Body of pancreas (tissue), 4 donors: ENCODE data around the gene KLHL30. TPM values are rescaled to one million over a fixed set of nuclear protein-coding genes. Genes with fewer than 3 reads are reported as not detected.
A peak's percentile ranks its signal among the peaks of the same experiment; 100 is the strongest.

Experiments
- ATAC-seq: fragments of 150-250 bp; one replicate; pipeline ENCODE4 v1.9.1; 2016
- DNase-seq, 4 donors: peaks; one replicate each; pipeline ENCODE4 v3.0.0-alpha.2; 2019
- H3K27ac ChIP-seq, 4 donors: fragments of 200-600 bp; sonication (generic); 1 replicate in 3 of 4; 2 replicates in 1 of 4; pipeline versions ENCODE4 v1.5.1 to v1.6.1; 2016 to 2019; ENCODE audit warnings: mild to moderate bottlenecking in 1 of 4, mixed read lengths in 1 of 4, moderate library complexity in 1 of 4
- H3K27me3 ChIP-seq, 2 donors: fragments of 200-600 bp; sonication (generic); one replicate each; pipeline ENCODE4 v1.6.0; 2016; ENCODE audit warnings: mild to moderate bottlenecking in 1 of 2
- H3K36me3 ChIP-seq, 2 donors: fragments of 200-600 bp; sonication (generic); replicated peaks in 1 of 2; 2 replicates each; pipeline ENCODE4 v1.5.1; 2016; ENCODE audit warnings: low read depth in 2 of 2; ENCODE audit not compliant: insufficient read depth in 1 of 2
- H3K4me1 ChIP-seq: fragments of 200-600 bp; sonication (generic); one replicate; pipeline ENCODE4 v1.6.0; 2016
- H3K4me3 ChIP-seq, 2 donors: fragments of 200-600 bp; sonication (generic); 1 replicate in 1 of 2; 2 replicates in 1 of 2; pipeline ENCODE4 v1.5.1; 2016 to 2019
- H3K9me3 ChIP-seq, 3 donors: fragments of 200-600 bp; sonication (generic); 1 replicate in 2 of 3; 2 replicates in 1 of 3; pipeline ENCODE4 v1.5.1; 2016
- POLR2A ChIP-seq, 3 donors: fragments of 450-650 bp; IDR thresholded peaks; one replicate each; pipeline ENCODE4 v1.6.1; 2016; ENCODE audit warnings: antibody characterized with exemption in 3 of 3, mild to moderate bottlenecking in 2 of 3
- WGBS, 2 donors: methylation state at CpG; one replicate each; pipeline ENCODE4 v1.1.5; 2017; 5-methylcytosine and 5-hydroxymethylcytosine counted together
- intact Hi-C: fragments of 100-400 bp; cut with DNase I; formaldehyde crosslinking; loops from one replicate; pipeline ENCODE4 v1.15.1; 2023
- total RNA-seq, 2 donors: library from RNA; depleted of rRNA; stranded (reverse); fragments of >200 nt; gene quantifications; one replicate each; pipeline ENCODE4 v1.1.0, GENCODE V29; 2016
- TF ChIP-seq, protein P1 (sequence below), 7 experiments: fragments of 450-650 bp in 4 of 7; fragments of 200-600 bp in 3 of 7; sonication (generic) in 3 of 7; IDR thresholded peaks; one replicate each; pipeline ENCODE4 v1.5.1; 2016 to 2019; ENCODE audit warnings: antibody characterized with exemption in 7 of 7

KLHL30 gene
- total RNA-seq, 2 donors from 2014 or later, result 0.26 to 0.66 TPM

- Histone ChIP-seq H3K4me1 (peaks cover 7% of the 10 kb centered on the region), H3K4me3 (no peak overlapping the region), H3K36me3 (no peaks in the 10 kb centered on the region), H3K9me3 (no peaks in the 10 kb centered on the region), H3K27ac (no peak overlapping the region), H3K27me3 (no peaks in the 10 kb centered on the region)
- DNase-seq (peak in 1 of 4 donors; percentile 16), ATAC-seq (no peak)
- WGBS, 2 donors, result 84% methylated on average over 13 of the region's 13 CpGs; no CpG with 5 or more reads in 1 of the 2 donors
- TF ChIP-seq, protein P1, sequence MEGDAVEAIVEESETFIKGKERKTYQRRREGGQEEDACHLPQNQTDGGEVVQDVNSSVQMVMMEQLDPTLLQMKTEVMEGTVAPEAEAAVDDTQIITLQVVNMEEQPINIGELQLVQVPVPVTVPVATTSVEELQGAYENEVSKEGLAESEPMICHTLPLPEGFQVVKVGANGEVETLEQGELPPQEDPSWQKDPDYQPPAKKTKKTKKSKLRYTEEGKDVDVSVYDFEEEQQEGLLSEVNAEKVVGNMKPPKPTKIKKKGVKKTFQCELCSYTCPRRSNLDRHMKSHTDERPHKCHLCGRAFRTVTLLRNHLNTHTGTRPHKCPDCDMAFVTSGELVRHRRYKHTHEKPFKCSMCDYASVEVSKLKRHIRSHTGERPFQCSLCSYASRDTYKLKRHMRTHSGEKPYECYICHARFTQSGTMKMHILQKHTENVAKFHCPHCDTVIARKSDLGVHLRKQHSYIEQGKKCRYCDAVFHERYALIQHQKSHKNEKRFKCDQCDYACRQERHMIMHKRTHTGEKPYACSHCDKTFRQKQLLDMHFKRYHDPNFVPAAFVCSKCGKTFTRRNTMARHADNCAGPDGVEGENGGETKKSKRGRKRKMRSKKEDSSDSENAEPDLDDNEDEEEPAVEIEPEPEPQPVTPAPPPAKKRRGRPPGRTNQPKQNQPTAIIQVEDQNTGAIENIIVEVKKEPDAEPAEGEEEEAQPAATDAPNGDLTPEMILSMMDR (IDR thresholded peaks at IDR 0.05), result no peak
- TF ChIP-seq POLR2A (IDR thresholded peaks at IDR 0.05), result no peak
- intact Hi-C loops, result no loop called here
Observed at GRCh38 chr2:238106339-238106697, 32.1 kb upstream of the KLHL30 start.

DNA sequence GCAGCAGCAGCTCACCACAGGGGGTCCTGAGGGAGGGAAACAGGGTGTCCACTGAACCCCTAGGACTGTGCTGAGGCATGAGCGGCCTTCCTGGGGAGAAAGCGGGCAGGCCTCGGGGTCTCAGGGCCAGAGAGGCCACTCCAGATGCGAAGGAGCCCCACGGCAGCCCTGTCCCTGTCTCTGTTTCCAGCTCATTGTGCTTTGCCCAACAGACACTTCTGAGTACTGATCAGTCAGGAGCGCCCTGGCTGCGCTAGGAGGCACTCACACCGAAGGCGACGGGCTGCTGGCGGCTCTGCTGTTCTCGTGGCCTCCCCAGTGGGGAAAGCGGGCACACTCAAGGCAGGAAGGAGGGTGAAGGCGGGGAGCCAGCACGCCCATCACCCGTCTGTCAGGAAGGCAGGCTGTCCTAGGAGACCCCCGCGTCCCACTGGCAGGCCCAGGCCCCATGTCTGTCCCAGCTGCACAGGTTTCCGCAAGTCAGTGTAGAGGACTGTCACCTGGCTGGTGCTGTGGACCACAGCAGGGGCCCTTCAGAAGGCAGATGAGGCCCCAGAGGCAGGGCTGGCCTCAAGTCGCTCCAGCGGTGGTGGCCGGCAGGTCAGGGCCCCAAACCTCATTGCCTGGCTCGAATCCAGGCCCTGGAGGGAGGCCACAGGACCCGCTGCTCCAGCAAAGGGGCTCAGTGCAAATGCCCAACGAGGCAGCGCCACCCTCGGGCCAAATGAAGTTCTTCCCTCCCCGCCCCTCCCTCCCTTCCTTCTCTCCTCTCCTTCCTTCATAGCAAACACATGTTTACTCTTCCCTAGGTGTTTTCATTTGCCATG, 31.6 kb upstream of the KLHL30 start:
- TF ChIP-seq POLR2A (IDR thresholded peaks at IDR 0.05), result no peak
- TF ChIP-seq, protein P1 (IDR thresholded peaks at IDR 0.05), result peak in 6 of 7 experiments; percentile 13 to 29 (median 24)
- Histone ChIP-seq H3K27ac (no peak overlapping the region), H3K4me1 (peaks cover 7% of the 10 kb centered on the region), H3K4me3 (no peak overlapping the region), H3K36me3 (no peaks in the 10 kb centered on the region), H3K27me3 (no peaks in the 10 kb centered on the region), H3K9me3 (no peaks in the 10 kb centered on the region)
- intact Hi-C loops, result no loop called here
- ATAC-seq (peak; percentile 34), DNase-seq (peak in 2 of 4 donors; percentile 32 to 52)
- 43 to 79% methylated on average over 5 to 28 of the region's 28 CpGs for WGBS, 2 donors

DNA sequence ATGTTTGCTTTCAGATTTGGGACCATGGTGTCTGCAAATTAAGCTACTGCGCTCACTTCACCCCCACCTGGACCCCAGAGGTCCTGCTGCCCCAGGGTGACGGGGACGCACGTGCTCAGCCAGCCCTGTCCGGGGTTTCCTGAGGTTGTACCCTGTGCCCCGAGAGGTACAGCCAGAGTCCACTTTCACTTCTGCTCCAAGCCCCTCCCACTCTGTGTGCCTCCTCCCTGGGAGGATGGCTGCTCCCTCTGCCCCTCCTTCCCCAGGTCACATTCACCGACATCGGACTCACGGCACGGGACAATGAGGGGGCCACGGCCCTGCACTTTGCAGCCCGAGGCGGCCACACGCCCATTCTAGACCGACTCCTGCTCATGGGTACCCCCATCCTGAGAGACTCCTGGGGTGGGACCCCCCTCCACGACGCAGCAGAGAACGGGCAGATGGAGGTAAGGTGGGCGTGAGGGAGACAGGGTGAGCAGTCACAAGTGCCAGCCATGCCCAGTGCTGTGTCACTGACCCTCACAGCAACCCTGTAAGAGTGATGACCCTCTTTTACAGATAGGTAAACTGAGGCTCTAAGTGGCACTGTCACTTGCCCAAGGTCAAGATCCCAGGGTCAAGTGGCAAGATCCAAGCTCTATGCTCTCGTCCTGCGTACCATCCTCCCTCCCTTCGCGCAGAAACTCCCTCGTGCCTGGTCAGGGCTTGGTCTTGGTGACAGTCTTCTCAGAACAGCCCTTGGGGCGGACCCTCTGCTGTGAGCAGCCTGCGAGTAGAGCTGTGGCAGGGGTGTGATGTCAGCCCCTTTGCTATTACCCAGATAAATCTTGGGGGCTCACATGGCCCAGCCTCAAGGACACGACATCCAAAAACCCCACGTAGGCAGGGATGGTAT, 30.7 kb upstream of the KLHL30 start:
- intact Hi-C loops, result no loop called here
- H3K9me3 ChIP-seq, result no peaks in the 10 kb centered on the region
- peak in 1 of 4 donors; percentile 10 for DNase-seq
- TF ChIP-seq POLR2A (IDR thresholded peaks at IDR 0.05), result no peak
- TF ChIP-seq, protein P1 (IDR thresholded peaks at IDR 0.05), result no peak
- H3K4me3 ChIP-seq, result no peak overlapping the region
- WGBS, 2 donors, result 87 to 93% methylated on average over 25 to 28 of the region's 28 CpGs
- no peak for ATAC-seq
- no peak overlapping the region for H3K27ac ChIP-seq
- peaks cover 7% of the 10 kb centered on the region for H3K4me1 ChIP-seq
- no peaks in the 10 kb centered on the region for H3K36me3 ChIP-seq
- H3K27me3 ChIP-seq, result no peaks in the 10 kb centered on the region

DNA sequence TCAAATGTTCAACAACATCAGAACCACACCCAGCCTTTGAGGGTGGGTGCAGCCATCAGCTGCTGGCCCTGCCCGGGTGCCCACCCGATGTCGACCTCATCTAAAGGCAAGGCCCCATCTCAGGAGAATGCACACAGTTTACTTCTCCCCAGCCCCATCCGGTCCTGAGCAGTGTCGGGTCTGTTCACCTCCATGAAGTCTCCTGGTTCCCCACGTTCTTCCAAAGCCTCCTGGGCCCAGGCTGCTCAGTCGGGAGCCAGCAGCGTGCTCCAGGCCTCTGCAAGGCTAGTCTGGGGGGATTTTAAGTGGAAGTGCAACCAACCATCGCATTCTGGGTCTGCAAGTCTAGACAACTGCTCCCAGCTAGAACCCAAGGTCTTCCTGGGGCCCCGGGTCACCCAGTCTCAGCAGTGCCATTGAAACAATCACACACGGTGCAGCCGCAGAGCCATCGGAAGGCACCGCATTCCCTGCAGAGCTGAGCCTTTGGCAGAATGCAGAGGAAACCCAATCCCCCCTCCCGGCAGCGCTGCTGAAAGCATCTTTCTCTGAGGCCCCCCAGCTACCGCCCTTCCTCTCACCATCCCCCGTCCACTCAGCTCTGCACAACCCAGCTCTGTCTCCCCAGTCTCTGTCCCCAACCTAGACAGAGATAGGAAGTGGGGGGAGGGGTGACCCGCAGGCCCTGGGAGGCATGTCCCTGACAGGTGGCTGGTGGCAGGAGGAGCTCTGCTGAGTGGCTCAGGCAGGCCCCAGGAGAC, 29.9 kb upstream of the KLHL30 start:
- Histone ChIP-seq H3K4me3 (no peak overlapping the region), H3K27me3 (no peaks in the 10 kb centered on the region), H3K4me1 (peaks cover 7% of the 10 kb centered on the region), H3K36me3 (no peaks in the 10 kb centered on the region), H3K9me3 (no peaks in the 10 kb centered on the region), H3K27ac (no peak overlapping the region)
- intact Hi-C loops, result no loop called here
- TF ChIP-seq, protein P1 (IDR thresholded peaks at IDR 0.05), result no peak
- TF ChIP-seq POLR2A (IDR thresholded peaks at IDR 0.05), result no peak
- WGBS, 2 donors, result 69 to 78% methylated on average over 16 to 19 of the region's 19 CpGs
- ATAC-seq, result no peak
- peak in 1 of 4 donors; percentile 11 for DNase-seq
